HepG2 (cell line): ENCODE results near the gene HLCS. TPM values are rescaled to one million over a fixed set of nuclear protein-coding genes. Genes with fewer than 3 reads are reported as not detected.

Source experiments
- BRCA1 ChIP-seq: sonication (generic); formaldehyde crosslinking; IDR thresholded peaks from 2 replicates; pipeline ENCODE4 v1.4.0; 2020; ENCODE audit warnings: missing genetic modification reagents
- ERF ChIP-seq: IDR thresholded peaks from 2 replicates; pipeline ENCODE4 v1.6.1; 2018; ENCODE audit warnings: missing biosample characterization, missing genetic modification reagents
- FOXK2 ChIP-seq: fragments of 450-650 bp; IDR thresholded peaks from 2 replicates; pipeline ENCODE4 v1.6.1; 2016
- GPN1 ChIP-seq: sonication (generic); formaldehyde crosslinking; IDR thresholded peaks from 2 replicates; pipeline ENCODE4 v1.5.1; 2020; ENCODE audit warnings: missing genetic modification reagents, borderline replicate concordance
- MEF2D ChIP-seq: sonication (generic); formaldehyde crosslinking; IDR thresholded peaks from 2 replicates; pipeline ENCODE4 v1.5.1; 2020; ENCODE audit warnings: mild to moderate bottlenecking, missing genetic modification reagents
- NFYC ChIP-seq: IDR thresholded peaks from 2 replicates; pipeline ENCODE4 v1.6.1; 2016; ENCODE audit warnings: missing genetic modification reagents, missing compliant biosample characterization
- ZBTB7B ChIP-seq: sonication (generic); formaldehyde crosslinking; IDR thresholded peaks from 2 replicates; pipeline ENCODE4 v1.4.0; 2020; ENCODE audit warnings: missing genetic modification reagents
- ZGPAT ChIP-seq: IDR thresholded peaks from 2 replicates; pipeline ENCODE4 v1.6.1; 2016; ENCODE audit warnings: mild to moderate bottlenecking
- ZNF205 ChIP-seq: IDR thresholded peaks from 2 replicates; pipeline ENCODE4 v1.6.1; 2018; ENCODE audit warnings: missing biosample characterization, missing genetic modification reagents
- ZNF317 ChIP-seq: sonication (generic); formaldehyde crosslinking; IDR thresholded peaks from 2 replicates; pipeline ENCODE4 v1.5.0; 2020; ENCODE audit warnings: mild to moderate bottlenecking, missing genetic modification reagents
- ZNF563 ChIP-seq: sonication (generic); formaldehyde crosslinking; IDR thresholded peaks from 2 replicates; pipeline ENCODE4 v1.8.0; 2022; ENCODE audit warnings: mild to moderate bottlenecking, moderate library complexity, missing genetic modification reagents
- polyA plus RNA-seq, 8 experiments: library from polyadenylated mRNA; depleted of rRNA in 3 of 8; stranded (reverse) in 7 of 8; unstranded in 1 of 8; fragments of >200 nt; fragmentation: Illumina TruSeq in 4 of 8; extraction: Trizol in 4 of 8; gene quantifications; 2 replicates each; pipeline versions ENCODE4 v1.2.1 to v1.2.3, GENCODE V29; 2011 to 2016; ENCODE audit warnings: low read depth in 4 of 8, missing spikeins in 1 of 8, mixed read lengths in 1 of 8; ENCODE audit not compliant: insufficient read depth in 1 of 8
- total RNA-seq, 5 experiments: library from RNA; depleted of rRNA; stranded (reverse); fragments of >200 nt; fragmentation: Illumina TruSeq; extraction: Trizol; gene quantifications; 2 replicates each; pipeline ENCODE4 v1.2.3, GENCODE V29; 2016; ENCODE audit warnings: low read depth in 1 of 5
- TF ChIP-seq, protein P1 (sequence below): sonication (generic); formaldehyde crosslinking; IDR thresholded peaks from 2 replicates; pipeline ENCODE4 v1.9.0; 2022; ENCODE audit warnings: low read depth, missing genetic modification reagents
- TF ChIP-seq, protein P2 (sequence below): sonication (generic); formaldehyde crosslinking; IDR thresholded peaks from 2 replicates; pipeline ENCODE4 v1.4.0; 2020; ENCODE audit warnings: missing genetic modification reagents

The HLCS gene
- total and polyA plus RNA-seq, 2 of the 13 experiments (the other 11 are each of a cell fraction or from before 2014, with no cell fraction given), result 7.9 to 12.3 TPM

GRCh38 chr21:37009740-37010341, 43.4 kb upstream of the HLCS start (continued):
- TF ChIP-seq, protein P1, sequence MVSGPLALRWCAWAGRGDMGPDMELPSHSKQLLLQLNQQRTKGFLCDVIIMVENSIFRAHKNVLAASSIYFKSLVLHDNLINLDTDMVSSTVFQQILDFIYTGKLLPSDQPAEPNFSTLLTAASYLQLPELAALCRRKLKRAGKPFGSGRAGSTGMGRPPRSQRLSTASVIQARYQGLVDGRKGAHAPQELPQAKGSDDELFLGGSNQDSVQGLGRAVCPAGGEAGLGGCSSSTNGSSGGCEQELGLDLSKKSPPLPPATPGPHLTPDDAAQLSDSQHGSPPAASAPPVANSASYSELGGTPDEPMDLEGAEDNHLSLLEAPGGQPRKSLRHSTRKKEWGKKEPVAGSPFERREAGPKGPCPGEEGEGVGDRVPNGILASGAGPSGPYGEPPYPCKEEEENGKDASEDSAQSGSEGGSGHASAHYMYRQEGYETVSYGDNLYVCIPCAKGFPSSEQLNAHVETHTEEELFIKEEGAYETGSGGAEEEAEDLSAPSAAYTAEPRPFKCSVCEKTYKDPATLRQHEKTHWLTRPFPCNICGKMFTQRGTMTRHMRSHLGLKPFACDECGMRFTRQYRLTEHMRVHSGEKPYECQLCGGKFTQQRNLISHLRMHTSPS (CRISPR knock-in tag), result peak; percentile 81
- TF ChIP-seq MEF2D (CRISPR knock-in tag) (no peak), ZBTB7B (CRISPR knock-in tag) (peak; percentile 62; the same call in 1 of the 2 replicates), FOXK2 (no peak), ZNF317 (CRISPR knock-in tag) (0 out of 2 replicates have a peak, but pooled peaks have one; percentile 23), NFYC (CRISPR knock-in tag) (peak; percentile 44; the same call in 1 of the 2 replicates), ZGPAT (CRISPR knock-in tag) (peak; percentile 61; the same call in 1 of the 2 replicates), ZNF563 (CRISPR knock-in tag) (no peak), ERF (peak; percentile 81), GPN1 (CRISPR knock-in tag) (no peak), BRCA1 (no peak), ZNF205 (CRISPR knock-in tag) (0 out of 2 replicates have a peak, but pooled peaks have one; percentile 17)
- TF ChIP-seq, protein P2, sequence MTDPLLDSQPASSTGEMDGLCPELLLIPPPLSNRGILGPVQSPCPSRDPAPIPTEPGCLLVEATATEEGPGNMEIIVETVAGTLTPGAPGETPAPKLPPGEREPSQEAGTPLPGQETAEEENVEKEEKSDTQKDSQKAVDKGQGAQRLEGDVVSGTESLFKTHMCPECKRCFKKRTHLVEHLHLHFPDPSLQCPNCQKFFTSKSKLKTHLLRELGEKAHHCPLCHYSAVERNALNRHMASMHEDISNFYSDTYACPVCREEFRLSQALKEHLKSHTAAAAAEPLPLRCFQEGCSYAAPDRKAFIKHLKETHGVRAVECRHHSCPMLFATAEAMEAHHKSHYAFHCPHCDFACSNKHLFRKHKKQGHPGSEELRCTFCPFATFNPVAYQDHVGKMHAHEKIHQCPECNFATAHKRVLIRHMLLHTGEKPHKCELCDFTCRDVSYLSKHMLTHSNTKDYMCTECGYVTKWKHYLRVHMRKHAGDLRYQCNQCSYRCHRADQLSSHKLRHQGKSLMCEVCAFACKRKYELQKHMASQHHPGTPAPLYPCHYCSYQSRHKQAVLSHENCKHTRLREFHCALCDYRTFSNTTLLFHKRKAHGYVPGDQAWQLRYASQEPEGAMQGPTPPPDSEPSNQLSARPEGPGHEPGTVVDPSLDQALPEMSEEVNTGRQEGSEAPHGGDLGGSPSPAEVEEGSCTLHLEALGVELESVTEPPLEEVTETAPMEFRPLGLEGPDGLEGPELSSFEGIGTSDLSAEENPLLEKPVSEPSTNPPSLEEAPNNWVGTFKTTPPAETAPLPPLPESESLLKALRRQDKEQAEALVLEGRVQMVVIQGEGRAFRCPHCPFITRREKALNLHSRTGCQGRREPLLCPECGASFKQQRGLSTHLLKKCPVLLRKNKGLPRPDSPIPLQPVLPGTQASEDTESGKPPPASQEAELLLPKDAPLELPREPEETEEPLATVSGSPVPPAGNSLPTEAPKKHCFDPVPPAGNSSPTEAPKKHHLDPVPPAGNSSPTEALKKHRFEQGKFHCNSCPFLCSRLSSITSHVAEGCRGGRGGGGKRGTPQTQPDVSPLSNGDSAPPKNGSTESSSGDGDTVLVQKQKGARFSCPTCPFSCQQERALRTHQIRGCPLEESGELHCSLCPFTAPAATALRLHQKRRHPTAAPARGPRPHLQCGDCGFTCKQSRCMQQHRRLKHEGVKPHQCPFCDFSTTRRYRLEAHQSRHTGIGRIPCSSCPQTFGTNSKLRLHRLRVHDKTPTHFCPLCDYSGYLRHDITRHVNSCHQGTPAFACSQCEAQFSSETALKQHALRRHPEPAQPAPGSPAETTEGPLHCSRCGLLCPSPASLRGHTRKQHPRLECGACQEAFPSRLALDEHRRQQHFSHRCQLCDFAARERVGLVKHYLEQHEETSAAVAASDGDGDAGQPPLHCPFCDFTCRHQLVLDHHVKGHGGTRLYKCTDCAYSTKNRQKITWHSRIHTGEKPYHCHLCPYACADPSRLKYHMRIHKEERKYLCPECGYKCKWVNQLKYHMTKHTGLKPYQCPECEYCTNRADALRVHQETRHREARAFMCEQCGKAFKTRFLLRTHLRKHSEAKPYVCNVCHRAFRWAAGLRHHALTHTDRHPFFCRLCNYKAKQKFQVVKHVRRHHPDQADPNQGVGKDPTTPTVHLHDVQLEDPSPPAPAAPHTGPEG (CRISPR knock-in tag), result no peak
